Measurements from ENCODE around the gene STAM2.

DNA sequence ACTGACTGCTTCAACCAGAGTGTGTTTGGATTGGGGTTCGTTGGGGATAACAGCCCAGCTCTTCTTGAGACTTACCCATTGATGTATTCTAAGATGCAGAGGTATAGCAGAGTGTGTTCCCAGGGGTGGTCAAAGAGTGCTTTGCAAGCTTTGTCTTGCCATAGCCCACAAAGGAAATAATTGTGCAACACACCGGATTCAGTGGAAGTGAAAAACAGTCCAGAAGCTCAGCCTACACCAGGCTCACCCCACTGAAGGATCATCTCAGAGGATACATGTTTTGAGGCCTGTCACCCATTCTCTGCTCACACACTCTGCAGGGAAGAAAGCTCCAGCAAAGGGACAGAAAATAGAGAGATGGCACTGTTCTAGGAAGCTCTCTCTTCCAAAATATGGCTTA, 86.3 kb downstream of the STAM2 start:
- TF ChIP-seq GATA2 (IDR thresholded peaks at IDR 0.05; ENCODE audit: low read depth, low read length) (no peak), GATA3 (IDR thresholded peaks at IDR 0.05; ENCODE audit: low read depth, low read length) (no peak)
